Measurements from ENCODE around the gene BICD1.

BICD1 gene

DNA sequence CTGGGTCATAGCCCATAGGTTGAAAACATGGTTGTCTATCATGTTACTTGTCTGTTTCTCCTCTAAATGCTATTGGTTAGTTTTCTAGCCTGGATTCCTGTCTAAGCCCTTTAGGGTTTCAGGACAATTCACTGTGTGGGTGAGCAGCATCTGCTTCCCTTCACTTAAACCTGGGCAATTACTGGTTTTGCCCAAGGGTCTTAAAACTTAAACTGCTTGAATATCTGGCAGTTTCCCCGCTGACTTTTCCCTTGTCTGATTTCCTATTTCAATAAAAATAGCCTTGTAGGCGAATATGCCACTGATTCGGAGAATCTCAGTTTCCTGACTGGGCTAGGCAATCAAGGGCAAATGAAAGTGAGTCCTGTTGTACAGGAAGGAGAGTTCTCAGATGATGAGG lies 154.0 kb downstream of the BICD1 start:
- TF ChIP-seq GABPA (IDR thresholded peaks at IDR 0.05; ENCODE audit: low read depth) (no peak), SPI1 (IDR thresholded peaks at IDR 0.05; ENCODE audit: borderline replicate concordance, low read depth) (no peak), POLR2AphosphoS5 (IDR thresholded peaks at IDR 0.05; ENCODE audit: low read depth) (no peak), REST (IDR thresholded peaks at IDR 0.05; ENCODE audit: insufficient replicate concordance, low read depth) (no peak), CTCF (IDR thresholded peaks at IDR 0.05; ENCODE audit: insufficient read depth, low read length) (no peak)
- H3K4me3 ChIP-seq (replicated peaks; ENCODE audit: insufficient read depth, low read length), result no peak overlapping the region
- no peak for DNase-seq (ENCODE audit: low read depth in 1 of 2, low spot score in 1 of 2)
- no peaks in the 10 kb centered on the region for H3K27me3 ChIP-seq (ENCODE audit: insufficient read depth, poor library complexity, severe bottlenecking)
- no peak overlapping the region for H3K27ac ChIP-seq (replicated peaks)

GRCh38 chr12:32261638-32262037 lies 155.0 kb downstream of the BICD1 start:
- no peaks in the 10 kb centered on the region for H3K27me3 ChIP-seq (ENCODE audit: insufficient read depth, poor library complexity, severe bottlenecking)
- no peak overlapping the region for H3K27ac ChIP-seq (replicated peaks)
- TF ChIP-seq POLR2AphosphoS5 (IDR thresholded peaks at IDR 0.05; ENCODE audit: low read depth), result no peak
- TF ChIP-seq GABPA (IDR thresholded peaks at IDR 0.05; ENCODE audit: low read depth), result no peak
- no peak for TF ChIP-seq REST (IDR thresholded peaks at IDR 0.05; ENCODE audit: insufficient replicate concordance, low read depth)
- TF ChIP-seq CTCF (IDR thresholded peaks at IDR 0.05; ENCODE audit: insufficient read depth, low read length), result no peak
- TF ChIP-seq SPI1 (IDR thresholded peaks at IDR 0.05; ENCODE audit: borderline replicate concordance, low read depth), result no peak
- H3K4me3 ChIP-seq (replicated peaks; ENCODE audit: insufficient read depth, low read length), result no peak overlapping the region
- DNase-seq (ENCODE audit: low read depth in 1 of 2, low spot score in 1 of 2), result no peak

DNA sequence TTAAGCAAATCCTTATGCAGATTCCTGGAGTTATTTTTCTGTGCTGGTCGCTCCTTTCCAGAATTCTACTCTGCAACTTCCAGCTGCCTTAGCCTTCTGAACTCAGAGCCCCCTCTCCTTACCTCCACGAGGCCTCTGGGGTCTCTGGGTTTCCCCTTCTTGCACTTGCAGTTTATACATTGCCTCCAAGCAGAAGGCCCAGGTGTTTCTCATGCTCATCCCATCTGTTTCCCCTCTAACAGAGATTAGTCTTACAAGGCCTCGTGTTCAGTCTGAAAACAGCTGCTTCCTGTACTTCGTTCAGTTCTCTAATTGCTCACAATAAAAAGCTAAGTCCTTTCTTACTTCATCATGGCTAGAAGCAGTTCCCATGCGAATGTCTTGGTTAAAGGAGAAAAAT lies 158.3 kb downstream of the BICD1 start:
- peak; percentile 86 for TF ChIP-seq POLR2AphosphoS5 (IDR thresholded peaks at IDR 0.05; ENCODE audit: low read depth)
- TF ChIP-seq CTCF (IDR thresholded peaks at IDR 0.05; ENCODE audit: insufficient read depth, low read length), result no peak
- TF ChIP-seq SPI1 (IDR thresholded peaks at IDR 0.05; ENCODE audit: borderline replicate concordance, low read depth), result peak; percentile 47; the same call in 1 of the 2 replicates
- peak; percentile 21; the same call in 1 of the 2 replicates for TF ChIP-seq GABPA (IDR thresholded peaks at IDR 0.05; ENCODE audit: low read depth)
- peak; percentile 20 to 31 for DNase-seq (ENCODE audit: low read depth in 1 of 2, low spot score in 1 of 2)
- Histone ChIP-seq H3K27me3 (ENCODE audit: insufficient read depth, poor library complexity, severe bottlenecking) (no peaks in the 10 kb centered on the region), H3K4me3 (replicated peaks; ENCODE audit: insufficient read depth, low read length) (no peak overlapping the region), H3K27ac (replicated peaks) (no peak overlapping the region)

- Histone ChIP-seq H3K4me3 (replicated peaks; ENCODE audit: insufficient read depth, low read length) (no peak overlapping the region), H3K27me3 (ENCODE audit: insufficient read depth, poor library complexity, severe bottlenecking) (no peaks in the 10 kb centered on the region), H3K27ac (replicated peaks) (no peak overlapping the region; the same call in 1 of the 2 replicates)
- TF ChIP-seq CTCF (IDR thresholded peaks at IDR 0.05; ENCODE audit: insufficient read depth, low read length) (no peak), GABPA (IDR thresholded peaks at IDR 0.05; ENCODE audit: low read depth) (no peak), POLR2AphosphoS5 (IDR thresholded peaks at IDR 0.05; ENCODE audit: low read depth) (no peak), REST (IDR thresholded peaks at IDR 0.05; ENCODE audit: insufficient replicate concordance, low read depth) (no peak), SPI1 (IDR thresholded peaks at IDR 0.05; ENCODE audit: borderline replicate concordance, low read depth) (no peak)
- no peak for DNase-seq (ENCODE audit: low read depth in 1 of 2, low spot score in 1 of 2)
Measured at GRCh38 chr12:32265456-32265855, 158.8 kb downstream of the BICD1 start.

All from HL-60 (cell line).